GM03348 (cell line): Measurements from ENCODE around the gene RPL13.
"Not testable (repeated sequence)": the region's sequence is repeated elsewhere in the genome, so short reads cannot be mapped to it uniquely, and the experiment has no call there.

ENCODE experiments used
- DNase-seq: peaks from one replicate; pipeline ENCODE4 v3.0.0; 2012; ENCODE audit warnings: low spot score

The RPL13 gene

DNA sequence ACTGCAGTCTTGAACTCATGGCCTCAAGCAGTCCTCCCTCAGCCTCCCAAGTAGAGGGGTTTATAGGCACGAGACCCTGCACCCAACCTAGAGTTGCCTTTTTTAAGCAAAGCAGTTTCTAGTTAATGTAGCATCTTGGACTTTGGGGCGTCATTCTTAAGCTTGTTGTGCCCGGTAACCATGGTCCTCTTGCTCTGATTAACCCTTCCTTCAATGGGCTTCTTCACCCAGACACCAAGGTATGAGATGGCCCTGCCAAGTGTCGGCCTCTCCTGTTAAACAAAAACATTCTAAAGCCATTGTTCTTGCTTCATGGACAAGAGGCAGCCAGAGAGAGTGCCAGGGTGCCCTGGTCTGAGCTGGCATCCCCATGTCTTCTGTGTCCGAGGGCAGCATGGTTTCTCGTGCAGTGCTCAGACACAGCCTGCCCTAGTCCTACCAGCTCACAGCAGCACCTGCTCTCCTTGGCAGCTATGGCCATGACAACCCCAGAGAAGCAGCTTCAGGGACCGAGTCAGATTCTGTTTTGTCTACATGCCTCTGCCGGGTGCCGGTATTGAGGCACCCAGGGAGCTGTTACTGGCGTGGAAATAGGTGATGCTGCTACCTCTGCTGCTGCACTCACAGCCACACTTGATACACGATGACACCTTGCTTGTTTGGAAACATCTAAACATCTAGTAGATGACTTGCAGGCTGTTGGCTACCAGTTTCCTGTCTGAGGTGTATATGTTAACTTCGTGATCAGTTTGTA lies 3.3 kb downstream of the RPL13 start:
- no peak for DNase-seq

GRCh38 chr16:89564476-89565255 lies 4.2 kb downstream of the RPL13 start:
- DNase-seq, result no peak

DNA sequence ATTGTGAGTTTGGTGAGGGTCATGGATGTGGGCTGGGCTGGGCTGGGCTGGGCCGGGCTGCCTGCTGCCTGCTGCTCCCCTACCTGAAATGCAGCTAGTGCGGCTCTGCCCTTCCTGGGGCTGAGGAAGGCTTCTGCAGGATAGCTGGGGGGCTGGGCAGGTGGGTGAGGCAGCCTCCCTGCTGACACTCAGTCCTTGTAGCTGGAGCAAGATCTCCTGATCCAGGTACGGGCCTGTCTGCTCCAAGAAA lies 4.7 kb downstream of the RPL13 start:
- no peak for DNase-seq

- peak; percentile 72 for DNase-seq
Measured at GRCh38 chr16:89565506-89566372, 5.3 kb downstream of the RPL13 start.

DNA sequence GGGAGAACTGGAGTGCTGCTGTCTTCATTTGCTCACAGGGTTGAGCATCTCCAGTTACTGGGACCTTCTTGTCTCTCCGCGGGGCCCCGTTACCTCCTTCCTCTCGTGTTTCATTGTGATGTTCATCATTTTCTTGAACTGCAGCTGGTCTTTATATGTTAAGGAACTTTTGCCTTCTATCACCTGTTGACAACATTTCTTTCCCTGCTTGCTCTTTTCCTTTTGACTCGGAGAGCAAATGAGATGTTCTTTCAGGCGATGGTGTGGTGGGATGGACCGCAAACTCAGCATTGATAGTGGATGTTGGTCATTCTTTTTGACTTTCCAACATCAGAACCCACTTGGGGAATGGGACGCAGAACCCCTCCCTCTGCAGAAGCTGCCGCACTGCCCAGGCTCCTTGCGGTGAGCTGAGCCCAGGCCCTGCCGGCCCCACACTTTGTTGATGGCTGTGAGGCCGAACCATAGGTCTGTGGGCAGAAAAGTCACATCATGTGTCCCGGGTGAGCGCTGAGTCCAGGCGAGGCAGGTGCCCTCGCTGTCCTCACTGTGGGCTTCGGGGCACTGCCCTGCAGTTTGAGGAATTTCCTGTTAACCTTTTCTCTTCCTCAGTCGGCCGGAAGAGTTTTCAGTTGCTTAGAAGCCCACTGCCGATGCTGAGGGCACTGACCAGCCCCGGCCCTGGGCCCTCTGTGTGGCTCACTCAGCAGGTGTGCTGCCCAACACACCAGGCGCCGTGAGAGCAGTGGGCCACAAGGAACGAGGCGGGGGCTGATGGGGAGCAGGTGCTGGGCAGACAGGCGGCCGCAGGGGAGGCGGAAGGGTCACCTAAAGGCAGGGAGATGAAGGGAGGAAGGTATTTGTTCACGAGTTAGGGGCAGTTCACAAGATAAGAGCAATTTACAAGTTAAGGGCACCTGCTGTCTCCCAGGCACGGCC lies 7.4 kb downstream of the RPL13 start:
- no peak for DNase-seq

DNA sequence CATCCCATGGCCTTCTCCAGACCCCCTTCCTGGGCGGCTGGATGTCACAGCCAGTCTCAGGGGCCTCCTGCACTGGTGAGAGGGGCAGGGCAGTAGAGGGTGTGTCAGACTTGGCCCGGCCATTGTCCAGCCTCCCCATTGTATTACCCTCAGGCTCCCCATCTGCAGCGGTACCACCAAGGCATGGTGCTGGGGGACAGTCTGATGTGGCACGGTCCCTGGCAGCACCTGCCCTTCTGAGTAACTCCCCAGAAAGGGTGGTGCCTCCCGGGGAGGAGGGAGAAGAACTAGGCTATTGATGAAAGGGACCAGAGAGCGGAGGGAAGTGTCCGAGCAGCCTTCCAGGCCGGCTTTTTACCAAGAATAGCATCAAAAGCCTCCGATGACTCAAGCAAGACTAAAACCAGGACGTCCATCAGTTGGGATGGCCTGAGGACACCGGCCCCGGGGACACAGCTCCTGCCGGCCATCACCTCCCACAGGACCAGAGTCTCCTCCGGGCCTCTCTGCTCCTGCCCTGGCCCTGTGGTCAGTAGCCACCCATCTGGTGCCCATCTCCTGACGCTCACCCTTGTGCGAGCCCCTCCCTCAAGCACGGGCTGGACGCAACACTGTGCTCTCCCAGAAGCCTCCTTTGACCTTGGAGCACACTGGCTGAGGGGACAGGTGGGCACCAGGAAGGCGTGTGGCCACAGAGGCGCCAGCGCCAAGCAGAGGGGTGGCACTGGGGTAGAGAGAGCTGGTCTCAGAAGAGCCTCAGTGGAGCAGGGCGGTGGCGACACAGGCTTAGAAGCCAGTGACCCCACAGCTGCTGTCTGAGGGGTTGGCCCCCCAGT lies 9.2 kb downstream of the RPL13 start:
- DNase-seq, result no peak

DNA sequence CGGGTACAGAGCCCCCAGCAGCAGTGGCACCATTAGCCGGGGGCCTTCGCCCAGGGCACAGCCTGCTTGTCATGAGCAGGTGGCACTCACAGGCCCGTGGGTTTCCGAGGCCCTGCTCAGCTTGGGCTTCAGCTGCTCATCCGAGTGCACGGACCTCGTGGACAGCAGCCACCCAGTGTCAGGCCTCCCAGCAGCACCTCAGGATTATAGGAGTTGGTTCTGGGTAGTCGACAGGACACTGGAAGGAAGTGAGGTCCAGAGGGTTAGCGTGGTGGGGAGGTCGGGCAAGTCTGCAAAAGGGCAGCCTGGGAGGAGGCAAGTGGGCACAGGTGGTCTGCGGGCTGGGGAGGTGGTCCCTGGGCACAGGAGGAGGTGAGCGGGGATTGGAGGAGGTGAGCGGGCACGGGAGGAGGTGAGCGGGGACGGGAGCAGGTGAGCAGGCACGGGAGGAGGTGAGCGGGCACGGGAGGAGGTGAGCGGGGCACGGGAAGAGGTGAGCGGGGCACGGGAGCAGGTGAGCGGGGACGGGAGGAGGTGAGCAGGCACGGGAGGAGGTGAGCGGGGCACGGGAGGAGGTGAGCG lies 10.0 kb downstream of the RPL13 start:
- DNase-seq, result no peak

DNA sequence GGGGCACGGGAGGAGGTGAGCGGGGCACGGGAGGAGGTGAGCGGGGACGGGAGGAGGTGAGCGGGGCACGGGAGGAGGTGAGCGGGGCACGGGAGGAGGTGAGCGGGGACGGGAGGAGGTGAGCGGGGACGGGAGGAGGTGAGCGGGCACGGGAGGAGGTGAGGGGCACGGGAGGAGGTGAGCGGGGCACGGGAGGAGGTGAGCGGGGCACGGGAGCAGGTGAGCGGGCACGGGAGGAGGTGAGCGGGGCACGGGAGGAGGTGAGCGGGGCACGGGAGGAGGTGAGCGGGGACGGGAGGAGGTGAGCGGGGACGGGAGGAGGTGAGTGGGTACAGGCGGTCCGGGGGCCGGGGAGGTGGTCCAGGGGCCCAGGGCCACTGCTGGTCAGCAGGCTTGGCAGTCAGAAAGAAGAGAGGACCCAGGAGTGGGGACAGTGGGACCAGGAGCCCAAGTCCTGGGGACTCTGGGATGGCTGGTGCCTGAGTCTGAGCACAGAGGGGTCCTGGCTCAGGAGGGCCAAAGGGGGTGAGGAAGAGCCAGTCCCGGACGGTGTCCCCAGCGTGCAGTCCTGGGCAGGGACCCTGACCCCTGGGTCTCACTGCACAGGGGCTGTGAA lies 10.6 kb downstream of the RPL13 start:
- not testable (repeated sequence) for DNase-seq

DNA sequence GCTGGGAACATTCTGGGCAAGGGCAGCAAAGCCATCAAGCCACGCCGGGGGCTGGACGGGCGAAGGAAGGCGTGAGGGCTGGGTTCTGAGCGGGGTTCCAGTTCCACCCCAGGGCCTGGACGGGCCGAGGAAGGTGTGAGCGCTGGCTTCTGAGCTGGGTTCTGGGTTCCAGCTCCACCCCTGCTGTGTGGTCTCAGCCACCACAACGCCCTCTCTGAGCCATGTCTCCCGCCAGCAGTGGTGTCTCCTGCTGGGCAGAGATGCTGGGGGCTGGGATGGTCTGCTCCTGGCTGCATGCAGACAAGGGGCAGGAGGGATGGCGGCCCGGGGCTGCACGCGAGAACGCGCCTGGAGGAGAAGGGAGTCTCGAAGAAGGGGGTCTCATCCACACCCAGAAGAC lies 11.2 kb downstream of the RPL13 start:
- no peak for DNase-seq

DNA sequence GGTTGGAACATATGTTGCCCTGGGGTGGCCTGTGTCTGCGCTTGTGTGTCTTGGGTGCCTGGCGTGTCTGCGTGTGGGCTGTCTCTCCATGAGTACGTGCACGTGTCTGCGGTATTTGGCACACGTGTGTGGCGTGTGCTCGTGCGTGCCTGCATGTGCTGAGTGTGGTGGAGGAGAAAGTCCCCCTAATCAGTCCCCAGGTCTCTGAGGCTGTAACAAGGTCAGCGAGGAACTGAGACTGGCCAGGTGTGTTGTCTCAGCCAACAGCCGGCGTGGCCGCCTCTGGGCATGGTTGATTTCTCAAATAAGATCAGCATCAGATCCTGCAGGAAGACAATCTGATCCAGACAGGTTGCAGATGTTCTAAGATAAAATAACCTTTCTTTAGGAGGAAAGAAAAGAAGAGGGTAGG lies 11.6 kb downstream of the RPL13 start:
- DNase-seq, result no peak

GRCh38 chr16:89572485-89573205 lies 12.2 kb downstream of the RPL13 start:
- DNase-seq, result no peak

DNA sequence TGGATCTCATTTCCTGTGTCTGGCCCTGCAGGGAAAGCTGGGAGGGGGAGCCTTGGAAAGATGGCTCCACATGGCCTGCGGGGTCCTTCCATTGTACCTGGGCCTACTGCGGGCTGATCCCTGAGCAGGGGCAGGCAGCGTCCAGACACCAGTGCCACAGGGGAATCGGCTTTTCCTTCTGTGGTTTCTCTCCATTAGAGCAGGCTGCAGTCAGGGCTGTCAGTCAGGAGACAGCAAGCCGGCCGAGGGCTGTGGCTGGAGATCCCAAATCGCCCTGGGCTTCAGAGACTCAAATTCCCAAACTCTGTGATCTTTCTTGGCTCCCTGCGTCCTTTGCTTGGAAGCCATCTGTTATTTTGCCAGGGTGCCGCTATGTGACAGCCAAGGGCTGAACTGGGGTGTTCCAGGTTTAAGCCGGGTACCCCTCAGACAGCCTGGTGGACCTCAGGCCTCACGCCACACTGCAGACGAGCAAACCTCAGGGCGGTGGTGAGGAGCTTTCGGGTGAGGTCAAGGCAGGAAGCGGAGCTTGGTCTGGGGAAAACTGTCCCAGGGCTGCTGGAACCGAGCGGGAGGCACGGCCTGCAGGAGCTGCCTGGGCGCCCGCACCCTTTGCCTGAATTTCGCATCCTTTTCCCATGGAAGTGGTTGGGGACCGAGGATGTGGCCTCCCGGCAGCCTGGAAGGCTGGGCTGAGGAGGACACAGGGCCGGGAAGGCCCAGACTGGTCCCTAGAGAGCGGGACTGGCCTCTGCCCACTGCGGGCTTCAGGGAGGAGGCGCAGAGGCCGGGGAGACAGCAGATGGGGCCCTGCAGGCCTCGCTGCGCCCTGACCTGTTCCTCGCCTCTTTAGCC lies 13.6 kb downstream of the RPL13 start:
- DNase-seq, result no peak

DNA sequence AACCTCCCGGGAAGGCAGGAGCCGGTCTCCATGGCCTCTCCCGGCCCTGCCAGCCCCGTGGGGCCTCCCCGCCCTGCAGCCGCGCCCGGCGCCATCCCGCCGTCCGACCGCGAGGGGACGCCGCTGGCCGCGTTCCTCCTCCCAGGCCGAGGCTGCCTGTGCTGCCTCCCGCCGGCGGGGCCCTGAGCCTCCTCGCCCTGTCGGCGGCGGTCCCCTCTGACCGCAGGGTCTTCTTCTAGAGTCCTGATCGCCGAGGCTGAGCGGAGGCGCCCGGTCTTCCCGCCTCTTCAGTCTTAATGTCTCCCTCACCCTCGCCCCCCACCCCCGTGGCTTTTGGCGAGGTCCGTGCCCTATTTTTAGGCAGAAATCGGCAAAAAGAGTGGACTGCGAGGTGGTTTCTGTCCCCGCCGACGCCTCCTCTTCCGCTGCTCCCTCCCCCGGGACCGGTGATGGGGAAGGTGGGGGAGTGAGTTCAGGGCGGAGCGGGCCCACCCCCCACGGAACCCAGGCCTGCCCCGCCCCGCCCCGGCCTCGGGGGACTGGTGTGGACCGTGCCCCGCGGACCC lies 14.3 kb downstream of the RPL13 start:
- DNase-seq, result peak; percentile 96

GRCh38 chr16:89575247-89576152 lies 15.0 kb downstream of the RPL13 start, which contains the start of gene CPNE7:
Gene CPNE7 (plus strand): TSS chr16:89575758. CDS start chr16:89575898, 140 bp downstream.
- DNase-seq, result peak; percentile 74

DNA sequence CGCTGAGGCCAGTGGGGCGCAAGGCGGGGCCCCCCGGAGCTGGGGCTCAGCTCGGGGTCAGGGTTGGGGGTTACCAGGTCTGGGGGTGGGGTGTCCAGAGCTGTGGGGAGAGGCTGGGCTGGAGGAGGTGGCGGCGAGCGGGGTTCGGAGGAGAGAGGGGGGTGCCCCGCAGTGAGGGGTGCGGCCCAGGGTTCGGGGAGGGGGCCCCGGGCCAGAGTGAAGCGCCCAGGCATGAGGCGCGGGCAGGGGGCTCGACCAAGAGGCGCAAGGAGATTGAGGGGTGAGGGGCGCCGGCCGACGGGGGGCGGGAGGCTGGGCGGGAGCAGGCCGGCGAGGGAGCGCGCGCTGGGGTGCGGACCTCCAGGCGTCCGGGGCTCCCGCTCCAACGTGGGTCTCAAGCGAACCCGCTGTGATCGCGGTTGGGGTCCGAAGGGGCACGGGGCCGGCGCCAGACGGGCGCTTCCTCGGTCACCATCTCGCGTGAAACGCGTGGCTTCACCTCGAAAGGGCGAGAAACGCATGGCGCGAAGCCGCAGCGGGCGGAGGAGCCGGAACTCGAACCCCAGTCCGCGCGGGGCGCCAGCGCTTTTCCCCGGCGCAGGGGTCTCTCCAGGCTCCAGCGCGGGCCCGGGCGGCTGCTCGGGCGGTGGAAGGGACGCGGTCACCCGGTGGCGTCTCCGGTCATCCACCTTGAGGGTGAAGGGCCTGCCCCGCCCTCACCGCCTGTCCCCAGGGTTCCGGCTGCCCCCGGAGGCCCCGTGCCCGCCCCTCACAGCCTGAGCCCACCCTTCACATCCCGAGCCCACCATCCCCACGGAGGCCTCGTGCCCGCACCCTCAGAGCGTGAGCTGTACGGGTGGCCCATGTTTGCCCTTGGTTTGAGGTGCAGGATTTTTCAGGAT lies 15.9 kb downstream of the RPL13 start:
- DNase-seq, result no peak
